Breast epithelium (tissue), 3 donors: ENCODE measurements around the gene ANKRD23.

Experiments used
- CTCF ChIP-seq, 3 donors: fragments of 450-650 bp; IDR thresholded peaks; one replicate each; pipeline ENCODE4 v1.5.1; 2016 to 2017; ENCODE audit warnings: antibody characterized with exemption in 3 of 3, mild to moderate bottlenecking in 3 of 3, moderate library complexity in 3 of 3
- POLR2A ChIP-seq: fragments of 450-650 bp; IDR thresholded peaks from one replicate; pipeline ENCODE4 v1.6.1; 2016; ENCODE audit warnings: antibody characterized with exemption, mild to moderate bottlenecking, moderate library complexity
- POLR2AphosphoS5 ChIP-seq, 3 donors: sonication (generic); formaldehyde crosslinking; IDR thresholded peaks; one replicate each; pipeline ENCODE4 v1.6.1; 2017; ENCODE audit warnings: antibody characterized with exemption in 3 of 3

GRCh38 chr2:96816836-96817702, 26.8 kb downstream of the ANKRD23 start:
- TF ChIP-seq CTCF (IDR thresholded peaks at IDR 0.05) (no peak), POLR2AphosphoS5 (IDR thresholded peaks at IDR 0.05) (no peak), POLR2A (no peak)
